Right lobe of liver (tissue), 4 donors: ENCODE results near the gene MMP15.

ENCODE experiments used
- CTCF ChIP-seq, 4 donors: fragments of 200-600 bp in 3 of 4; fragments of 450-650 bp in 1 of 4; IDR thresholded peaks; one replicate each; pipeline versions ENCODE4 v1.5.1 to v1.8.0; 2016 to 2022; ENCODE audit warnings: antibody characterized with exemption in 4 of 4, mild to moderate bottlenecking in 2 of 4
- POLR2A ChIP-seq: fragments of 450-650 bp; IDR thresholded peaks from one replicate; pipeline ENCODE4 v1.6.1; 2017; ENCODE audit warnings: antibody characterized with exemption, mild to moderate bottlenecking
- donor health status: DM: no; HTN: no; CAD: no.
- donor health status: DM: no; HTN: no; CAD: no.
- donor health status: DM: no; HTN: yes; CAD: no.

- TF ChIP-seq CTCF (IDR thresholded peaks at IDR 0.05) (no peak), POLR2A (no peak)
Measured at GRCh38 chr16:57976331-57976796, 49.2 kb upstream of the MMP15 start.
